ENCODE measurements around the gene AUTS2. TPM values are rescaled to one million over a fixed set of nuclear protein-coding genes. Genes with fewer than 3 reads are reported as not detected.

AUTS2 gene
- 100 to 1,000 TPM in 1 of 6 donors, 10 to 100 TPM in 5; 38.9 to 151 (median 55.8) TPM for total RNA-seq

DNA sequence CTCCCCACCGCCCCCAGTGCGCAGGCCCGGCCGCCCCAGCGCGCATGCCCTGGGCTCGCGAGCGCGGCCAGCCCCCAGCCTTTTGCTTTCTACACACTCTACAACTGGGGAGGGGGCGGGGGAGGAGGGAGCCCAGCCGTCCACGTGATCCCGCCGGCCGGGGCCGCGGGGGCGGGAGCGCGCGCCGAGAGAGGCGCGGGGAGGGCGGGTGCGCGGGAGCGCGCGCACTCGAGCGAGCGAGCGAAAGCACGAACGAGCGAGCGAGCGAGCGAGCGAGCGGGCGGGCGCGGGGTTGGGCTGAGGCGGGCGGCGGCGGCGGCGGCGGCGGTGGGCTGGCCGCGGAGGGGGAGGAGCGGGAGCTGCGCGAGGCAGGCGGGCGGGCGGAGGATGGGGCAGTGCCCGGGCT, at the start of gene AUTS2:
Gene AUTS2 (plus strand): TSS at position 395 of the 406 bp plus-strand sequence. CDS start 1,179 bp downstream, outside the sequence.
- Histone ChIP-seq H3K9me3 (no peaks in the 10 kb centered on the region), H3K4me3 (peak within 1 kb of the TSS; percentile 64 to 82 (median 66)), H3K4me1 (peaks cover 19 to 37% (median 21%) of the 10 kb centered on the region in 4 donors), H3K36me3 (no peaks in the 10 kb centered on the region), H3K27me3 (no peaks in the 10 kb centered on the region), H3K27ac (peak within 1 kb of the TSS; percentile 76 to 85 (median 84))
- DNase-seq (peak; percentile 87 to 97), ATAC-seq (ENCODE audit: low FRiP score in 2 of 2) (peak; percentile 79 to 89)
- no peak for TF ChIP-seq POLR2AphosphoS5 (IDR thresholded peaks at IDR 0.05)
- no peak for TF ChIP-seq CTCF (IDR thresholded peaks at IDR 0.05)
- TF ChIP-seq POLR2A (IDR thresholded peaks at IDR 0.05): no peak
- TF ChIP-seq EP300 (IDR thresholded peaks at IDR 0.05): no peak
- 0% methylated on average over 3 of the region's 63 CpGs; no CpG with 5 or more reads in 1 of the 2 donors for WGBS, 2 donors

- TF ChIP-seq POLR2A (IDR thresholded peaks at IDR 0.05): no peak
- no peak for TF ChIP-seq CTCF (IDR thresholded peaks at IDR 0.05)
- no peak for TF ChIP-seq POLR2AphosphoS5 (IDR thresholded peaks at IDR 0.05)
- no peak for TF ChIP-seq EP300 (IDR thresholded peaks at IDR 0.05)
- H3K4me1 ChIP-seq: peaks cover 0 to 4% (median 2%) of the 10 kb centered on the region in 4 donors
- no peak overlapping the region for H3K27ac ChIP-seq
- H3K4me3 ChIP-seq: no peak overlapping the region
- no peaks in the 10 kb centered on the region for H3K36me3 ChIP-seq
- 87% methylated on average over 6 of the region's 6 CpGs for WGBS, 2 donors
- no peak for DNase-seq
- no peaks in the 10 kb centered on the region for H3K27me3 ChIP-seq
- no peak for ATAC-seq (ENCODE audit: low FRiP score in 2 of 2)
- no peaks in the 10 kb centered on the region for H3K9me3 ChIP-seq
These were observed 47.3 kb upstream of the AUTS2 start for GRCh38 chr7:69550991-69551390.

DNA sequence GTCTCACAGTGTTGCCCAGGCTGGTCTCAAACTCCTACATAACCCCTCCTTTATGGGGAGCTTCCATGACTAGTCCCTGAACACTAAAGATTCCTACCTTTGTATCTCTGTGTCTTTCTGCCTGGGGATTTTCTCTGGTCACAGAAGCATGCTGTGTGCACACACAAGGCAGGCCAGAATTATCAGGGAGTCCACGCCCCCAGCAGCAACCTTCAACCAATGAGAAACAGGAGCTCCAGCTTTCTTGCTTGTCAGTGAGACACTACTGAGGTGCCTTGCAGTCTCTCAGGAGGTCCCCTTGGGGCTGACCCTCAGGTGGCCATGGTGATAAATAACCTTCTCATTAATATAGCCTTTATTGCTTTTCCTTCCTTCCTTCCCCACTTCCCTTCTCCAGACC, 45.1 kb upstream of the AUTS2 start:
- Histone ChIP-seq H3K4me1 (peaks cover 0 to 4% (median 2%) of the 10 kb centered on the region in 4 donors), H3K4me3 (no peak overlapping the region), H3K27ac (no peak overlapping the region), H3K27me3 (no peaks in the 10 kb centered on the region), H3K9me3 (no peaks in the 10 kb centered on the region), H3K36me3 (no peaks in the 10 kb centered on the region)
- no peak for DNase-seq
- ATAC-seq (ENCODE audit: low FRiP score in 2 of 2): no peak
- 75 to 89% methylated on average over 1 of the region's 1 CpG for WGBS, 2 donors
- no peak for TF ChIP-seq EP300 (IDR thresholded peaks at IDR 0.05)
- TF ChIP-seq CTCF (IDR thresholded peaks at IDR 0.05): no peak
- TF ChIP-seq POLR2A (IDR thresholded peaks at IDR 0.05): no peak
- TF ChIP-seq POLR2AphosphoS5 (IDR thresholded peaks at IDR 0.05): no peak

DNA sequence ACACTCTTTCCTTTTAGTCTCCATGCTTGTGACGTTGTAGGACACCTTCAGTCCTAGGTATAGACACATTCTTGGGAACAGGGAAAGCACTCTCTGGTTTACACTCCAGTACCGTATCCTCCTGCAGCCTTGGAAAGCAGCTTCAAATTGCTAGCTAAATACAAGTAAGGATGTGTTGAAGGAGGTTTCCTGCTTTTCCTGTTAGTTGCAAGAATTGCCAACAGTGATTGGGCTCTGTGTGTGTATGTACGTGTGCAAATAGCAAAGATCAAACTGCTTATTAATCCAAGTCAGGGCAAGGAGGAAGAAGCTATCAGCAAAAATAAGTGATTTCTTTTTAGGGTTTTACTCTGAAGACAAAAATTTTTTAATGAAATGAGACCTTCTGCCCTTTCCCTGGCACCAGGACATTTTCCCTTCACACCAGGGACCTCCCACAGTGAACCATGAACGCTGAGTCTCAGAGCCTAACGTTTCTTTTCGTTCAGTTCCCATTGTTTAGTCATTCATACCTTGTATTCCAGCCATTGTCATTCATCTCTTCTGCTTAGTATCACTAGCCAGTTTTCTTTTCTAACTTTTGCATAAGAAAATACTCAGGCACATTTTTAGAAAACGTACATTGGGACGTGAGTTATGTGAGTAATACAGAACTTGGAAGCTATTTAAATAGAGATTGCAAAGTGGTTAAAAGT, 36.9 kb upstream of the AUTS2 start:
- Histone ChIP-seq H3K9me3 (no peaks in the 10 kb centered on the region), H3K36me3 (no peaks in the 10 kb centered on the region), H3K4me1 (no peaks in the 10 kb centered on the region), H3K4me3 (no peak overlapping the region), H3K27ac (no peak overlapping the region), H3K27me3 (no peaks in the 10 kb centered on the region)
- no peak for TF ChIP-seq CTCF (IDR thresholded peaks at IDR 0.05)
- no peak for TF ChIP-seq POLR2A (IDR thresholded peaks at IDR 0.05)
- no peak for TF ChIP-seq POLR2AphosphoS5 (IDR thresholded peaks at IDR 0.05)
- no peak for TF ChIP-seq EP300 (IDR thresholded peaks at IDR 0.05)
- DNase-seq: no peak
- 48 to 60% methylated on average over 8 of the region's 8 CpGs for WGBS, 2 donors
- ATAC-seq (ENCODE audit: low FRiP score in 2 of 2): no peak
